GM21786 (cell line): ENCODE measurements around the gene DRG2.

Source experiments
- ATAC-seq: cut with Tn5 transposase; IDR thresholded peaks from one replicate; pipeline ENCODE4 v1.9.1; 2021; ENCODE audit not compliant: unreplicated experiment

Gene DRG2

GRCh38 chr17:18142417-18142816 lies 54.7 kb downstream of the DRG2 start:
- ATAC-seq: no peak

GRCh38 chr17:18143044-18143936 lies 55.5 kb downstream of the DRG2 start:
- no peak for ATAC-seq

GRCh38 chr17:18144261-18144660 lies 56.5 kb downstream of the DRG2 start:
- ATAC-seq: no peak

- no peak for ATAC-seq
These were observed 57.1 kb downstream of the DRG2 start for GRCh38 chr17:18144855-18145254.

GRCh38 chr17:18145811-18146210 lies 58.1 kb downstream of the DRG2 start:
- ATAC-seq: no peak

- no peak for ATAC-seq
These were observed 58.5 kb downstream of the DRG2 start for GRCh38 chr17:18146259-18146658.

- ATAC-seq: no peak
These were observed 59.2 kb downstream of the DRG2 start for GRCh38 chr17:18146980-18147379.

GRCh38 chr17:18148586-18148985 lies 60.8 kb downstream of the DRG2 start:
- ATAC-seq: no peak

GRCh38 chr17:18151290-18151689 lies 63.5 kb downstream of the DRG2 start:
- ATAC-seq: no peak

- ATAC-seq: no peak
These were observed 67.4 kb downstream of the DRG2 start for GRCh38 chr17:18155179-18155578.

GRCh38 chr17:18156171-18156975 lies 68.6 kb downstream of the DRG2 start:
- ATAC-seq: no peak

GRCh38 chr17:18156976-18157280 lies 69.2 kb downstream of the DRG2 start:
- no peak for ATAC-seq
